HPDE6-E6E7 (cell line): ENCODE measurements around the gene C11orf98.
"Not testable (repeated sequence)": the region's sequence is repeated elsewhere in the genome, so short reads cannot be mapped to it uniquely, and the experiment has no call there.

ENCODE experiments used
- DNase-seq: peaks from one replicate; pipeline ENCODE4 v3.0.0; 2011; ENCODE audit warnings: missing footprints; ENCODE audit errors: extremely low spot score

Gene C11orf98

DNA sequence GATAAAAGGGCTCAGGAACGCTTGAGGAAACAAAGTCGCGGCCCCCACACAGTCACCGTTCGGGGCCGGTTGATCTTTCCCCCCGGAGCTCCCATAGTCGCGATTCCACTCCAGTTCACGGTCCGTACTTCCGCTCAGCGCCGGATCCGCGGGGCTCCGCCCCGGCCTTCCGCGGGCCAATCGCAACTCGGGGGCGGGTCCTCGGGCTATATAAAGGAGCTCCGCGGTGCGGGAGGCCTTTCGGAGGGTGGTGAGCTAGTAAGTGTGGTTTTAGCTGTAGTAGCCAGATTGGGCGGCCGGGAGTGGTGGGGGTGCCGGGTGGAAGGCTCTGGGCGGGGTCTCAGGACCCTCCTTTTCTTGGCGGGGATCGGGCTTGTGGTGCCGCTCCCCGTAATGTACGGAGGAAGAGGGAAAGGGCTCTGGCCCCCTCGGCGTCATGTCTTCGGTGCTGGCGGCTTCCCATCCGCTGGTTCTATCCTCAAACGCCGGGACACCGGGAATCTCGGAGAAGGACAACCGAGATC lies at the start of gene C11orf98, which contains the start of gene CSKMT:
C11orf98 (minus strand) TSS at position 136 of the 524 bp plus-strand sequence; CDS start at position 95, 41 bp downstream.
CSKMT (plus strand) TSS at position 238 of the 524 bp plus-strand sequence. CDS start 568 bp downstream, outside the sequence.
- peak; percentile 93 for DNase-seq

DNA sequence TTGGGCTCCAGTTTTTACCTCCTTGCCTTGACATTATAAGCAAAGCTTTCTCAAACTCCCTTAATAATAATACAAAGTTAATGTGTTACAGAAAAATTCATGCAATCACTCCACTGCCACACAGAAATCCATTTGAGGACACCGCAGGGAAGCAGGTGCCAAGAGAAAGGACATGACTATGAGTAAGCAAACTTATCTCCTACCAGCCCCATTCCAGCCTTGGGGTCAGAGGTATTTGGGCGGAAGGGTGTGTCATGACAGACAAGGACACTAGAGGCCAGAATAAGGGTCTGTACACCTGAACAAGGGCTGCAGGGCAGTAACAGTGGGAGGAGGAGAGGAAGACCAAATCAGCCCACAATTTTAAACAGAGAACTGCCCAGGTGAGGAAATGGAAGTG lies 48.3 kb upstream of the C11orf98 start:
- no peak for DNase-seq

DNA sequence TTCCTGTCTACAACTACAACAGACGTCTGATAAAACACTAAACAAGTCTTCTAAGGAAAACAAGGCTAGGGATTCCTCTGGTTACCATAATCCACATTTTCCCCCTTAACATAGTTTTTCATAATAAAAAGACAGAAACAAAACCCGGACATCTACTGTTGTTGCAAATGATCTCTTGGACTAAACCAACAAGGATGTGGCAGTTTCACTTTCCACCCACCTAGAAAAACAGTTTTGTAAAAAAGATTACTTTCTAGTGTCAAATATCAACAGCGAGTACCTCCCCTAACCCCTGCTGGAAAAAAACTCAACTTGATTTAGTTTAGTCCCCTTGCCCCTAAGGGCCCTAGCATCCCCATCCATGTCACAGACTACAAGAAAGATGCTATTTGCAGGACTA lies 47.9 kb upstream of the C11orf98 start:
- DNase-seq, result no peak

DNA sequence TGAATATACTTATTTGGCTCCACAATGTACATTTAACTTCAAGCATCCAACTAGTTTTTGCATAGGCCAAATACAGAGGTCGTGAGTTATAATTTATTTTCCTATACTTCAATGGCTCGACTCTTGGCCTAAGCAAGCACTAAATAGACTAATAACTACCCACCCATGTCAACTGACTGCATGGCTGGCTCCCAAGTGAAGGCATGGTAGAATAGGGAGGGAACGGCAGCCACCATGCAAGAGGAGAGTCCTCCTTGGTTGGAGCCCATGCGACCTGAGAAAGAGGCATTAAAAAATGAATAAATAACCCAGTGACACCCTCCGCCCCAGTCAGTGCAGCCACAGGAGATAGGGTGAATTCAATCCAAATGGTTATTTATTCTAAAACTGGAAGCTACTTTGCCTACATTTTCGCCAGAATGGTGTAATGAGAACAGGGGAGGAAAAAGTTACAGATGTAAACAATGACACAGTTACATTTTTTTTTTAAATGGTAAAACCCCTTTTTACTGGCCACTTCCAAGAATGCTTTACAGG lies 47.3 kb upstream of the C11orf98 start:
- DNase-seq, result no peak

DNA sequence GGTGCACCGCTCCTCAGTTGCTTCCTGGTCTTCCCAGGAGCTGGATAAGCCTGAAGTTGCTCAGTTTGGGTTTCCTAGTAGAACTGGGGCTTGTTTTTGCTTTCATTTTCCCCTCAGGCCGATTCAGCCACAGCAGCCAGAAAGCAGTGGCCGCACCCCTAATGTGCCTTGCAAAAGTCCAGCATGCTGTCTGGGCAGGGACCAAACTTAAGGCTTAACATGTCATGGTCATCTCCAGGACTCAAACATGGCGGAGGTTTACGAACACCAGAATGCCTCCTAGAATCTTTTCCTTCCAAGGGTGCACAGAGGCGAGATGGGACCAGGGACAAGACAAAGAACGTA lies 45.0 kb upstream of the C11orf98 start:
- DNase-seq, result no peak

DNA sequence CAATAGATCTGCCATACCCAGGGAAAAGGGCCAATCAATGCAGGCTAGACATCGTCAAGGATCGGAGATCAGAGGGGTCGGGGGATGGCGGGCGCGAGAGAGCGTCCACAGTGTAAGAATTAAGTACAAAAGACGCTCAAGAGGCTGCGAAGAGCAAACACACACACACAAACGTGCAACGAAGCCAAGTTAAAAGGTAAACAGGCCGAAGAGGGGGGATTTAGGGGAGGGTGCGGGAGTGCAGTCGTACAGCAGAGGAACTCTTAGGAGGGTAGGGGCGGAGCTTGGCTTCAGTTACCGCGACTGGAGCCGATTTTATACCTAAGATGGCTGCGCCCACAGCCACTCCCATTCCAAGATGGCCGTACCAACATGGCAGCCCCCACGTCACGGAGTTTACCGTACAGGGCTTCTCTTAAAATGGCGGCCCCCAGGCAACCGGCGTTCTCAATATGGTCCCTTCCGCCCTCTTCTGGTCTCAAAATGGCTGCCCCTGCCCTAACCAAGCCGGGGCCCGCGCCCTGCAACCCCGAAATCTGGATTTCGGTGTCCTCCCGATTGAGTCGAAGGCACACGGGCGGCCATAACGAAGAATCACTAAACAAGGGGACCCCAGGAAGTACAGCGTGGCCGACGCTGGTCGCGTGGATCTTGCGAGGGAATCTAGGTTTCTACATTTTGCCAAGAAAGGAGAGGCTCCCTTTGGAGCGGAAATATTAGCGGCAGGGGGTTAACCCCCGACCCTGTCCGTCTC lies 44.4 kb upstream of the C11orf98 start:
- DNase-seq, result peak; percentile 88

DNA sequence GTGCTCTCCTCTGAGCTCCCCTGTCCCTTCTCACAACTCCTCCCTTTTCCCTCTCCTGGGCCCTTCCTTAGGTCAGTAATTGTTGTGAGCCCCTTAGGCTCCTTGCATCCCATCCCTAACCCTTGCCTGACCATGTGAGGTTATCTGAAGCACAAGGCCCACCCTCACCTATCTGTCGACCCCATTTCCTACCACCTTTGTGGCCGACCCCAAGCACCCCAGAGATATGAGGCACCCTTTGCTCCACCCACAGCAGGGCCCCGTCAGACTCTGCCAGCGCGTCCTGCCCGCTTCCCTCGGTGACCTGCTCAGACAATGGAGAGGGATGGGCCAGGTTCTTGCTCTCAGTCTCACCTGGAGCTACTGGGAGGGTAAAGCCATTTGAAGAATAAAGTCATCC lies 43.8 kb upstream of the C11orf98 start:
- no peak for DNase-seq

DNA sequence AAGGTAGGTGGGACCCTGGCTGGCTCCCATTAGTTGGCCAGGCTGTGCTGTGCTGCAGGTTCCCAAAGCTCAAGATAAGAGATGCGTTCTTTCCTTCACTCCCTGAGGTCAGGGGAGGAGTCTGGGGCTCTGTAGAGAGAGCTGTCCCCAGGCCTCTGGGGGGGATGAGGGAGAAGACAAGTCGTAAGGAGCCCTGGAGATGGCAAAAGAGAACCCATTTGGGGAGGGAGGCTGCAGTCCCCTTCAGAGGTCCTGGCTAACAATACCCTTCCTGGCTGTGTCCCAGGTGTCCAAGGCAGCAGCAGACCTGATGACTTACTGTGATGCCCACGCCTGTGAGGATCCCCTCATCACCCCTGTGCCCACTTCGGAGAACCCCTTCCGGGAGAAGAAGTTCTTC lies 43.4 kb upstream of the C11orf98 start:
- DNase-seq, result no peak

DNA sequence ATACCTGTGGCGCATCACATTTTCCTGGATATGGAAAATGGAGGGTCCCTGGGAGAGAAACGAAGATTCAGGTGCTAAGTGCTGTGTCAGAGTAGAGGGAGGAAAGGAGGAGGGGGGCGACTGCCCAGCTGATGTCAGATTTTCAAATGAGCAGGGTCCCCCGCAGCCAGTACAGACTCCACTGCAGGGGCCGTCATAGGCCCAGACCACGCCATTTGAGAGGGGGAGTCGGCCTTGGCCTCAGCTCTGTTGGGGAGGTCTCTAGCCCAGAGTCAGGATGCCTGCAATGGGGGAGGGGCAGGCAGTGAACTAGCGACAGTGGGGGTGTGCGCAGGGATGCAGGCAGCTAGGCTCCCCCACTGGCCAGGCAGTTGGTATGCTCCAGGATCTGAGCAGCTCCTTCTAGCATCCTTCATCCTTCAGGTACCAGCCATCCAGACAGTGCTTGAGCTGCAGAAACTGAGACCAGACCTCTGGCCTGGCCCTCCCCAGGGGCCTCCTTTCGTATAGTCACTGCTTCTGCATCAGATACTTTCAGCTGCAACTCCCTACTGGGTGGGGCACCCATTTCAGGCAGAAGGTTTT lies 42.4 kb upstream of the C11orf98 start, which contains the start of the genes BSCL2 and GNG3:
BSCL2 (minus strand) TSS at position 148 of the 585 bp plus-strand sequence. CDS start 229 bp downstream, outside the sequence.
GNG3 (plus strand) TSS at position 400 of the 585 bp plus-strand sequence. CDS start 620 bp downstream, outside the sequence.
- no peak for DNase-seq

DNA sequence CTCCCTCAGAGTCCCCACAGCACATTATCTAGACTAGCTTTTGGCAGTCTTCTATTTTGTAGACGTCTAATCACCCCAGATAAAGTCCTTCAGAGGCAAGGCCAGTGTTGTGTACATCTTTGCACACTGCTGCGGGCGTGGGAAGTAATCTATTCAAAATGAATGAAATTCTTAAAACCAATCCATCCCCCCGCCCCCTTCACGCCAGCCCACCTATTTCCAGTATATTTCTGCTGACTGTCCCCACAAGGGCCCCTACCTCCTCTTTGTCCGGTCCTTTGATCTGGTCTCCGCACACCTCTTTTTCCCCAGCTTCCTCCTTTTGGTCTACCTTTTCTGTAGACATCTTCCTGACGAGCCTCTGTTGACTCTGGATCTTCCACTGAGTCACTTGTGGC lies 41.8 kb upstream of the C11orf98 start:
- no peak for DNase-seq

DNA sequence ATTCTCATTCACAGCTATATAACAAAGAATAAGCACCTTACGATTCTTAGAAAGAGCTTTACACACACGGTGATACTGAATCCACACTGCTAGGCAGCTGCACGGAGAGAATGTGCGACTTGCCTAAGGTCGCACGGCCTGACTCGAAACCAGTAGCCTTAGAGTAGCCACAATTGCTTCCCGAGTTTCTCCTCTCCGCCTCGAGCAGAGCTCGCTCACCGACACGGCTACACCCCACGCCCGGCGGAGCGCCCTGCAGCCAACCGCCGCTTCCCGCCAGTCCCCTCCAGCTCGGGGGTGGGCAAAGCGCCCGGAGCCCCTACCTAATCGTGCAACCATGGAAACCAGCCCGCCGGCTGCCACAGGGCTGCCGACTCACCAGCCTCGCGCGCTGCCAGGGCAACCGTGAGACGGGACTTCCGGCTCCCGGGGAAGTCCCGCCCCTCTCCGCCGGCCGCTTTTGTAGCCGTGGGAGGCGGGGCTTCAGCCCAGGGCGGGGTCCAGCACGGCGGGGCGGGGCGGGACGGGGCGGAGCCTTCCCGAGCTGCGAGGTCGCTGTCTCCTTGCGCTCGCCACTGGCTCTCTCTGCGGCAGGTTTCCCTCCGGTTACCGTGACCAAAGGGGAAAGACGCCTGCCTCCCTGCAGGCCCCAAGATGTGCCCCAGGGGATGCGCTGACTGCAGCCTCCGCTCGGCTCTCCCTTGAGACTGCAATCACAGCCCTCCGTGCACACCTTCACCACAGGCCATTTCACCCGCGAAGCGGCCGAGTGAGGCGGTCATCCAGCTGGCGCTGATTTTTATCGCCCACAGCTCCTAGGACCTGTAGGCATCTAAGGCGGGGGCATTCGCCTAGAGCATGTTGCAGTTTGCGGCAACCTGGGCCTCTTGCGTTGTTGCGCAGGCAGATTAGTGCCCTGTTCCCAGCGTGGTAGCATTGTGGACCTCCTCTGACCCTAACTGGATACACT lies 41.2 kb upstream of the C11orf98 start:
- DNase-seq, result peak; percentile 77

DNA sequence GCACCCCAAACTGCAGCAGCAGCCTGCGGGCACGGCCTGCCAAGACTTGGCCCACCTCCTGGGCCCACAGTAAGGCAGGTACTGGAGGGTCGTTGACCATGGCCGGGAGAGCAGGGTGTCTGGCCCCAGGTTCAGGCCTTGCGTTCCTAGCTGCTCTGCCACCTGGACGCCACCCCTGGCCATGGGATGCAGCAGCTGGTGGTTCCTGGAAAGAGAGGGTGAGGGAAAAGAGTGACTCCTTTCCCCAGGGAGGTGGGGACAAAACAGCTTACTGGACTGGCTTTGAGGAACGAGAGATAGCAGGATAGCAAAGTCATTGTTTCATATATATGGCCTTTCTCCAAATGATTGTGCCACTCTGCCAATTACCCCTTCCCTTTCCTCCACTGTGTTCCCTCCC lies 40.4 kb upstream of the C11orf98 start:
- no peak for DNase-seq

DNA sequence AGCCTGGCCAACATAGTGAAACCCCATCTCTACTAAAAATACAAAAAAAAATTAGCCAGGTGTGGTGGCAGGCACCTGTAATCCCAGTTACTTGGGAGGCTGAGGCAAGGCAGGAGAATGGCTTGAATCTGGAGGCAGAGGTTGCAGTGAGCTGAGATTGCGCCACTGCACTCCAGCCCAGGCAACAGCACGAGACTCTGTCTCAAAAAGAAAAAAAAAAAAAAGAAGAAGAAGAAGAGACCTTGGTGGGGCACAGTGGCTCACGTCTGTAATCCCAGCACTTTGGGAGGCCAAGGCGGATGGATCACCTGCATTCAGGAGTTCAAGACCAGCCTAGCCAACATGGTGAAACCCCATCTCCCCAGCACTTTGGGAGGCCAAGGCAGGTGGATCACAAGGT lies 38.9 kb upstream of the C11orf98 start:
- not testable (repeated sequence) for DNase-seq

DNA sequence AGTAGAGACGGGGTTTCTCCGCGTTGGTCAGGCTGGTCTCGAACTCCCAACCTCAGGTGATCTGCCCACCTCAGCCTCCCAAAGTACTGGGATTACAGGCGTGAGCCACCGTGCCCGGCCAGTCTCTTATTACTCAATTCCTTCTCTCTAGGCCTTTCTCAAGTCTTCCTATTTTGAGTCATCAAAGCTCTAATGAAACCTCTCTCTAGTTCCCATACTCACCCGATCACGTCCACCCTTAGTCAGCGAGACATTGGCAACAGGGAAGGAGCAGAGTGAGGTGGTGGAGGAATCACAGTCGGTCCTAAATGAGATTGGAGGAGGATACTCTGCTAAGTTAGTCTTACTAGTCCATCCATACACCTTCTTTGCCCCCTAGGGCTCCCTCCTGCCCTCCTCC lies 37.2 kb upstream of the C11orf98 start:
- no peak for DNase-seq

DNA sequence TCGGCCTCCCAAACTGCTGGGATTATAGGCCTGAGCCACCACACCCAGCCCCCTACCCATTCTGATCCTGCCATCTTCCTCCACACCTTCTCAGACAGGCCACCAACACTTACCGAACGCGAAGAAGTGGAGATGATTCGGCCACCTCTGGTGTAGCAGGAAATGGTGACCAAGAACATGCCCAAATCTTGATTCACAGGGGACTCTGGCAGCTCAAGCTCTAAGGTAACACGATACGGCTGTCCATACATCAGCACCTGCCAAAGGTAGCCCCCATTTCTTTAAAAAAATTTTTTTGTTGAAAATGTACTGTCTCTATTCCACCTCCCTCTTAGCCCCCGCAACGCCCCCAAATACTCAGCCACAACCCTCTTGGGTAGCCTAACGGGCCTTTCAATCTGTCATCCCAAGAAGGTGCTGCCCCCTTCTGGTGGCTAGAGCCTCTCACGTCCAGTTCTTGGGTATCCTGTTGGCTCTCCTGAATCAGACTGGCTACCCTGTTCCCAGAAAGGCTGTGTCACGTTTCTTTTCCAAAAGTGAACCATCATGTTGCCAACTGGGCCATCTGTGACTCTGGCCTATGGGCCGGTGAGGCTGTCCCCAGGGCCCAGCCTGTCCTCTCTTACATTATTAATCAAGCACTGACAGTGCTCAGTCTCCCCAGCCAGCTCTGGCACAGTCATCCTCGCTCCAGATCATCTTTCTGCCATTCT lies 29.6 kb upstream of the C11orf98 start:
- peak; percentile 67 for DNase-seq

DNA sequence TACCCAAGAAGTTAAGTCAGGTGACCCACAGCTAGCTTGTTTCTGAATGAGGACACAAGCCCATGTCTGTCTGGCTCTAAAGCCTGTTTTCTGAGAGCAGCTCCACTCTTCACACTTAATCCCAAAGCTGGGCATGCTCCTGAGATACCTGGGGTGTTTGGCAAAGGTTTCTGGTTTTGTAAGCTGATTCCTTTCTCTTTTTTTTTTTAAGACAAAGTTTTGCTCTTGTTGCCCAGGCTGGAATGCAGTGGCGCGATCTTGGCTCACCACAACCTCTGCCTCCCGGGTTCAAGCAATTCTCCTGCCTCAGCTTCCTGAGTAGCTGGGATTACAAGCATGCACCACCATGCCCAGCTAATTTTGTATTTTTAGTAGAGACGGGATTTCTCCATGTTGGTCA lies 28.6 kb upstream of the C11orf98 start:
- DNase-seq, result not testable (repeated sequence)

DNA sequence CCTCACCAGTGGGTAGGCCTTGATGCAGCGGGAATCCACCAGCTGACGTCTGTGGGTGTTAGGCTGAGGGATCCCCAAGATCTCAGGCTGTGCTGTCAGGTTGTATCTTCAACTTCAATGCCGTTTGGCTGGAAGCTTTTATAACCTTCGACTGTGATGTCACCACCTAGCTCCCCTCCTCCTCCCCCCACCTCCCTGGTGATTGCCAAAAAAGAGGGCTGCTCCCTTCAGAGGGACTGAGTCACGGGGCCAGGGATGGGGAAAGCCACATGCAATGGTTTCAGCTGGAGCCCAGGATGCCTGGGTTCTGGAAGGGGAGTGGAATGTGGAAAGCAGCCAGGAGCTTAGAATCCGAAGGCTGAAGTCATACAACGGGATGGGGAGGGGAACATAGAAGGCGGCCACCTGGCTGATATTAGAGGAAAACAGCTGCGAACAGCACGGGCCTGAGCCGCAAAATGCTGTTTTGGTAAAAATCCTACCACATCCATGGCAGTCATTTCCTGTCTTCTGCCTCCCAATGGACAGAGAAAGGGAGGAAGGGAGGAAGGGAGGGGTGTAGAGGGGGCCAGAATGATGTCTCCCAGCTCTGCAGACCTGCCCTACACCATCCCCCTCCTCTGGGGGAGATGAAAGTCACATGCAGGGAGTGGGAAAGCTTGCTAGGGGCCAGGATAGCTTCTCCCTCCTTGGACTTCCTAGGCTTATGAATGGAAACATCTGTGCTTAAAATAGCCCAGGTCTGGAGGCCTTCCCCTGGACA lies 24.6 kb upstream of the C11orf98 start, which contains the start of gene LRRN4CL:
LRRN4CL (minus strand) TSS at position 110 of the 763 bp plus-strand sequence. CDS start 1,022 bp downstream, outside the sequence.
- DNase-seq, result no peak

DNA sequence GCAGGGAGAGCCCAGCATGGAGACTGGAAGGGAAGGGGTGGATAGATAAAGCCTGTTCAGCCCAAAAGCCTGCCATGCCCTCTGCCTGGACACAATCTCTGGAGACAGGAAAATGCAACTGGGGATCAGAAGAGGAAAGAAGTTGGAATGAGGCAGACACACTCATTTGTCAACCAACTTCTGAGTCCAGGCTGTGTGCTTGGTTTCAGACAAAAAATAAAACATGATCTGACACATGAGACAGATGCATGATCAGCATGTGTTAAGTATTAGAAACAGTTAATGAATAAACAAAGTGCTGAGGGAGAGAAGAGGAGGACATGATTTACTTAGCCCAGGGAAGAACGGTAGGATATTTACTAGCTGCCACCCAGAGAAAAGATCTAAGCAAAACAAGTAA lies 23.5 kb upstream of the C11orf98 start:
- no peak for DNase-seq

DNA sequence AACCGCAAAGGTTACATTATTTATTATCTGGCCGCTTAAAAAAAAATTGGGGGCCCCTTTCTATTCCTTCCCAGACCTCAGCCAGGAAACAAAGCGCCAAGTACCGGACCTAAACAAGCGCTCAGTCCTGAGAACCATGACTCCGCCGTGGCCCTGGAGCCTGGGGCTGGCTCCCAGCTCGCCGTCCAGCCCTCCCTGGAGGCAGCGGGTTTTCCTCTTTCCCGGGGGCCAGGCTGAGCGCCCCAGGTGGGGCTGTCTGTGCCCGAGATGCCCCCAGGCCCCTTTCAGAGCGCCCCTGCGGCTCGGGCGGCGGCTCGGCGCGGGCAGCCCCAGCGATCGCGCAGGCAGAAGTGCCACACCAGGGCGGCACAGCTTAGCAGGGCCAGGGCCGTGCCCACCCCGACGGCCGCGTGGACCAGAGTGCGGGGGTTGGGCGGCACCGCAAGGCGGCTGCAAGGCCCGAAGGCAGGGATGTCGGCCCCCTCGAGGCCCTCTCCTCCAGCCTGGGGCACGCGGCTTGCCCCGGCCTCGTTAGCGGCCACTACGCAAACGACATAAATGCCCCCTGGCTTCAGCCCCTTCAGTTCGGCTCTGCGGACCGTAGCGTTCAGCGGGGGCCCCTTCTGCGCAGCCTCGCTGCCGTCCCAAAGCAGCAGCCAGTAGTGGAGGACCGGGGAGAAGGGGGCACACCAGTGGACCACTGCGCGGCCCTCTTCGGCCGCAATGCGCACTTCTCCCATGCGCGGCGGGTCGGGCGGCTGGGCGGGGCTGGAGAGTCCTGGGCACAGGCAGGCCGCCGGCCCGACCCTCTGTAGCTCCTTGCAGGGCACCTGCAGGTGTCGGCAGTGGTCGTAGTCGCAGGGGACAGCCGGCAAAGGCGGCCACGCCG lies 22.7 kb upstream of the C11orf98 start:
- DNase-seq, result no peak
